ENCODE results near the gene SSR3. TPM values are rescaled to one million over a fixed set of nuclear protein-coding genes. Genes with fewer than 3 reads are reported as not detected.
"Not testable (repeated sequence)": the region's sequence is repeated elsewhere in the genome, so short reads cannot be mapped to it uniquely, and the experiment has no call there.

The SSR3 gene
- total and polyA plus RNA-seq, 9 donors = 53.4 to 303 (median 160) TPM

DNA sequence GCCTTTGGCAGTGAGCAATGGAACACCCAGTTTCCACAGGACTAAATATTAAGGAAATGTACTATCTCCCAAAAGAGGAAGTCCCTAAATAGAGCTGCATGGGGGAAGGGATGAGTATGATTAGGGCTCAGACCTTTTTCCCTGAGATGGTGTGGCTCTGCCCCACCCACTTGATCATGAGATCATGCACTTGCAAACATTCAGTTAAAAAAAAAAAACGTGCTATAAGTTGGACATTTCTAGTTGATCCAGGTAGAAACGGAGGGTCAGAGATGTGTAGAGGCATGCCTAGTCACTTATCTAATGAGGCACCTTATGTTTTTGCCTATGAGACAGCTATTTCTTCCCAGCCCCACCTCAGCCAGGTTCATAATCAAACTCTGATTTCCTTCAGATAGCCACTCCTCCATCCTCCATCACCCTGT is 24.5 kb upstream of the SSR3 start:
- 69 to 79% (median 71%) methylated on average over 2 of the region's 2 CpGs for WGBS, 3 donors
- H3K27me3 ChIP-seq = no peaks in the 10 kb centered on the region
- no peak for DNase-seq
- no peak for TF ChIP-seq POLR2A (IDR thresholded peaks at IDR 0.05)
- no peak for TF ChIP-seq CTCF (IDR thresholded peaks at IDR 0.05)
- no peak for TF ChIP-seq EP300 (IDR thresholded peaks at IDR 0.05)
- H3K4me3 ChIP-seq = no peak overlapping the region
- H3K36me3 ChIP-seq = no peaks in the 10 kb centered on the region
- no peak overlapping the region for H3K27ac ChIP-seq
- intact Hi-C loops (cut with DNase I) = no loop called here
- peaks cover 1% of the 10 kb centered on the region for H3K4me1 ChIP-seq (ENCODE audit: insufficient read depth)
- no peaks in the 10 kb centered on the region for H3K9me3 ChIP-seq

GRCh38 chr3:156577736-156578135 is 22.8 kb upstream of the SSR3 start:
- no peak for DNase-seq
- Histone ChIP-seq H3K9me3 (no peaks in the 10 kb centered on the region), H3K36me3 (no peaks in the 10 kb centered on the region), H3K27ac (no peak overlapping the region), H3K4me1 (ENCODE audit: insufficient read depth) (peaks cover 2% of the 10 kb centered on the region), H3K4me3 (no peak overlapping the region), H3K27me3 (no peaks in the 10 kb centered on the region)
- intact Hi-C loops (cut with DNase I) = no loop called here
- TF ChIP-seq POLR2A (IDR thresholded peaks at IDR 0.05) (no peak), CTCF (IDR thresholded peaks at IDR 0.05) (no peak), EP300 (IDR thresholded peaks at IDR 0.05) (no peak)

- 89 to 93% (median 92%) methylated on average over 2 of the region's 2 CpGs for WGBS, 3 donors
- Histone ChIP-seq H3K36me3 (no peaks in the 10 kb centered on the region), H3K27me3 (no peaks in the 10 kb centered on the region), H3K4me1 (ENCODE audit: insufficient read depth) (peaks cover 2% of the 10 kb centered on the region), H3K9me3 (no peaks in the 10 kb centered on the region), H3K4me3 (no peak overlapping the region), H3K27ac (no peak overlapping the region)
- TF ChIP-seq CTCF (IDR thresholded peaks at IDR 0.05) (no peak), EP300 (IDR thresholded peaks at IDR 0.05) (no peak), POLR2A (IDR thresholded peaks at IDR 0.05) (no peak)
- intact Hi-C loops (cut with DNase I) = no loop called here
- no peak for DNase-seq
Measured at GRCh38 chr3:156576651-156577348, 21.9 kb upstream of the SSR3 start.

GRCh38 chr3:156576051-156576450 is 21.1 kb upstream of the SSR3 start:
- Histone ChIP-seq H3K27ac (no peak overlapping the region), H3K9me3 (no peaks in the 10 kb centered on the region), H3K36me3 (no peaks in the 10 kb centered on the region), H3K4me1 (ENCODE audit: insufficient read depth) (peaks cover 2% of the 10 kb centered on the region), H3K4me3 (no peak overlapping the region), H3K27me3 (no peaks in the 10 kb centered on the region)
- WGBS, 3 donors = 85 to 95% (median 90%) methylated on average over 2 of the region's 2 CpGs
- TF ChIP-seq EP300 (IDR thresholded peaks at IDR 0.05) (no peak), POLR2A (IDR thresholded peaks at IDR 0.05) (no peak)
- no peak for DNase-seq
- intact Hi-C loops (cut with DNase I) = no loop called here

- TF ChIP-seq CTCF (IDR thresholded peaks at IDR 0.05) = no peak
- TF ChIP-seq EP300 (IDR thresholded peaks at IDR 0.05) = no peak
- no peak for TF ChIP-seq POLR2A (IDR thresholded peaks at IDR 0.05)
- H3K27ac ChIP-seq = no peak overlapping the region
Measured at GRCh38 chr3:156575641-156576040, 20.7 kb upstream of the SSR3 start.

GRCh38 chr3:156569881-156570280 is 15.0 kb upstream of the SSR3 start:
- H3K4me1 ChIP-seq (ENCODE audit: insufficient read depth); intact Hi-C loops (cut with DNase I); H3K27ac ChIP-seq; H3K36me3 ChIP-seq; DNase-seq; H3K9me3 ChIP-seq; H3K27me3 ChIP-seq; H3K4me3 ChIP-seq: not testable (repeated sequence)
- 76 to 81% (median 81%) methylated on average over 4 of the region's 4 CpGs for whole genome bisulfite sequencing, 3 donors

More at GRCh38 chr3:156575641-156576040, 20.7 kb upstream of the SSR3 start:
- Histone ChIP-seq H3K27me3 (no peaks in the 10 kb centered on the region), H3K4me1 (ENCODE audit: insufficient read depth) (peaks cover 2% of the 10 kb centered on the region), H3K36me3 (no peaks in the 10 kb centered on the region), H3K4me3 (no peak overlapping the region), H3K9me3 (no peaks in the 10 kb centered on the region)
- intact Hi-C loops (cut with DNase I) = no loop called here
- 86 to 88% (median 88%) methylated on average over 3 of the region's 3 CpGs for WGBS, 3 donors
- no peak for DNase-seq

DNA sequence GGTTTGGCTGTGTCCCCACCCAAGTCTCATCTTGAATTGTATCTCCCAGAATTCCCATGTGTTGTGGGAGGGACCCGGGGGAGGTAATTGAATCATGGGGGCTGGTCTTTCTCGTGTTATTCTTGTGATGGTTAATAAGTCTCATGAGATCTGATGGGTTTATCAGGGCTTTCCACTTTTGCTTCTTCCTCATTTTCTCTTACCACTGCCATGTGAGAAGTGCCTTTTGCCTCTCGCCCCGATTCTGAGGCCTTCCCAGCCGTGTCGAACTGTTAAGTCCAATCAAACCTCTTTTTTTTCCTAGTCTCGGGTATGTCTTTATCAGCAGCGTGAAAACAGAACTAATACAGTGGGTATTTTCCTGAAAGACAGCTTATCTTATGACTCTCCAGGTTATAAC is 14.1 kb upstream of the SSR3 start:
- H3K27me3 ChIP-seq; H3K4me3 ChIP-seq; H3K36me3 ChIP-seq; H3K27ac ChIP-seq; DNase-seq; H3K4me1 ChIP-seq (ENCODE audit: insufficient read depth); H3K9me3 ChIP-seq; intact Hi-C loops (cut with DNase I): not testable (repeated sequence)
- WGBS, 3 donors = 91 to 93% (median 92%) methylated on average over 8 of the region's 8 CpGs

Data from ovary (tissue), 9 donors.